HL-60 (cell line): ENCODE results near the gene ZC3H4.

Experiments used
- DNase-seq, 2 experiments: peaks; one replicate each; pipeline ENCODE4 v3.0.0-alpha.2; 2010 to 2020; ENCODE audit warnings: low read depth in 1 of 2, low spot score in 1 of 2
- H3K27ac ChIP-seq: fragments of 250-450 bp; sonication (Bioruptor Pico); replicated peaks from 2 replicates; pipeline ENCODE4 v1.5.1; 2020; ENCODE audit warnings: mild to moderate bottlenecking, moderate library complexity
- H3K27me3 ChIP-seq: fragments of 250-450 bp; sonication (Bioruptor Pico); 2 replicates; pipeline ENCODE4 v1.5.1; 2021; ENCODE audit warnings: mild to moderate bottlenecking, moderate library complexity; ENCODE audit not compliant: insufficient read depth, poor library complexity, severe bottlenecking
- H3K4me3 ChIP-seq: replicated peaks from 2 replicates; pipeline ENCODE4 v1.5.1; 2011; ENCODE audit warnings: mild to moderate bottlenecking, control low read depth, low read length; ENCODE audit not compliant: insufficient read depth
- CTCF ChIP-seq: IDR thresholded peaks from one replicate; pipeline ENCODE4 v1.5.1; 2011; ENCODE audit warnings: low read length, control low read depth, inconsistent platforms; ENCODE audit not compliant: insufficient read depth
- GABPA ChIP-seq: IDR thresholded peaks from 2 replicates; pipeline ENCODE4 v1.6.1; 2012; ENCODE audit warnings: low read depth
- POLR2AphosphoS5 ChIP-seq: IDR thresholded peaks from 2 replicates; pipeline ENCODE4 v1.6.1; 2012; ENCODE audit warnings: low read depth
- REST ChIP-seq: IDR thresholded peaks from 2 replicates; pipeline ENCODE4 v1.6.1; 2012; ENCODE audit warnings: low read depth; ENCODE audit not compliant: insufficient replicate concordance
- SPI1 ChIP-seq: IDR thresholded peaks from 2 replicates; pipeline ENCODE4 v1.6.1; 2012; ENCODE audit warnings: low read depth, mild to moderate bottlenecking, borderline replicate concordance

The ZC3H4 gene

GRCh38 chr19:47022541-47023447 lies 90.8 kb downstream of the ZC3H4 start:
- no peak for TF ChIP-seq POLR2AphosphoS5
- TF ChIP-seq GABPA = no peak
- no peak for TF ChIP-seq SPI1
- TF ChIP-seq REST = no peak
- no peak for TF ChIP-seq CTCF
- H3K27me3 ChIP-seq = peaks cover 64% of the 10 kb centered on the region

GRCh38 chr19:47022140-47022536 lies 91.4 kb downstream of the ZC3H4 start:
- TF ChIP-seq REST = no peak
- no peak for TF ChIP-seq SPI1
- no peak for TF ChIP-seq GABPA
- no peak for TF ChIP-seq CTCF
- no peak for TF ChIP-seq POLR2AphosphoS5
- DNase-seq = no peak
- no peak overlapping the region for H3K4me3 ChIP-seq
- no peak overlapping the region for H3K27ac ChIP-seq
- peaks cover 62% of the 10 kb centered on the region for H3K27me3 ChIP-seq

More at GRCh38 chr19:47022541-47023447, 90.8 kb downstream of the ZC3H4 start:
- no peak for DNase-seq
- Histone ChIP-seq H3K27ac (no peak overlapping the region), H3K4me3 (no peak overlapping the region)

- no peak overlapping the region for H3K4me3 ChIP-seq
- no peak for DNase-seq
Measured at GRCh38 chr19:47021536-47022139, 91.9 kb downstream of the ZC3H4 start.

More at GRCh38 chr19:47021536-47022139, 91.9 kb downstream of the ZC3H4 start:
- TF ChIP-seq POLR2AphosphoS5 (no peak), GABPA (no peak), CTCF (no peak), SPI1 (no peak), REST (no peak)
- H3K27me3 ChIP-seq = peaks cover 62% of the 10 kb centered on the region
- no peak overlapping the region for H3K27ac ChIP-seq
